ENCODE data around the gene ATXN2.
"Not testable (repeated sequence)": the region's sequence is repeated elsewhere in the genome, so short reads cannot be mapped to it uniquely, and the experiment has no call there.

The ATXN2 gene

GRCh38 chr12:111404362-111405148 is 194.6 kb downstream of the ATXN2 start:
- no peak for DNase-seq (ENCODE audit: low read depth)

- DNase-seq (ENCODE audit: low read depth): not testable (repeated sequence)
Observed at GRCh38 chr12:111402490-111402824, 196.7 kb downstream of the ATXN2 start.

Measured in HS-5 (cell line).